ENCODE results near the gene SEC61A1.

SEC61A1 gene

GRCh38 chr3:128014548-128014947 lies 37.7 kb upstream of the SEC61A1 start:
- Histone ChIP-seq H3K4me2 (ENCODE audit: insufficient read depth, low read length, poor library complexity, severe bottlenecking) (no peak overlapping the region), H2BK12ac (ENCODE audit: low read length) (no peak overlapping the region), H2AFZ (ENCODE audit: low read length) (no peak overlapping the region), H3K4ac (ENCODE audit: low read length) (no peak overlapping the region), H3K79me1 (ENCODE audit: low read depth, low read length) (no peaks in the 10 kb centered on the region), H2BK15ac (ENCODE audit: low read length) (no peak overlapping the region), H3K4me3 (ENCODE audit: low read length in 2 of 2) (no peak overlapping the region), H4K91ac (ENCODE audit: low read depth, low read length, poor library complexity) (no peak overlapping the region), H3K27me3 (ENCODE audit: control insufficient read depth in 3 of 3, insufficient read depth in 3 of 3, low read depth in 1 of 3, low read length in 3 of 3) (no peaks in the 10 kb centered on the region), H2BK120ac (ENCODE audit: low read depth, low read length) (no peak overlapping the region), H2AK5ac (ENCODE audit: low read depth, low read length) (no peak overlapping the region), H3K9me3 (replicated peaks in 1 of 2; ENCODE audit: control insufficient read depth in 2 of 2, insufficient read depth in 1 of 2, low read depth in 1 of 2, low read length in 2 of 2) (no peaks in the 10 kb centered on the region), H3K18ac (ENCODE audit: low read length) (no peak overlapping the region), H4K8ac (ENCODE audit: low read depth, low read length) (no peak overlapping the region), H2BK5ac (ENCODE audit: low read length) (no peak overlapping the region), H3K9ac (ENCODE audit: low read depth, low read length, poor library complexity) (no peak overlapping the region), H3K23ac (ENCODE audit: low read depth, low read length, poor library complexity) (no peak overlapping the region), H3K36me3 (replicated peaks in 1 of 2; ENCODE audit: control insufficient read depth in 2 of 2, insufficient read depth in 2 of 2, low read length in 2 of 2) (no peaks in the 10 kb centered on the region), H3K4me1 (ENCODE audit: control insufficient read depth in 2 of 2, insufficient read depth in 1 of 2, low read depth in 1 of 2, low read length in 2 of 2) (peaks cover 0 to 1% of the 10 kb centered on the region in 2 donors), H3K27ac (replicated peaks; ENCODE audit: low read length) (no peak overlapping the region), H3K14ac (ENCODE audit: low read length) (no peak overlapping the region)
- DNase-seq (ENCODE audit: low spot score), result no peak
- WGBS, 2 donors (ENCODE audit: extremely low coverage in 2 of 2, insufficient read length in 2 of 2, insufficient replicate concordance in 1 of 2), result no CpG with 5 or more reads among the region's 3 CpGs

GRCh38 chr3:128016502-128016901 lies 35.7 kb upstream of the SEC61A1 start:
- Histone ChIP-seq H2BK5ac (ENCODE audit: low read length) (no peak overlapping the region), H2BK12ac (ENCODE audit: low read length) (no peak overlapping the region), H3K27me3 (ENCODE audit: control insufficient read depth in 3 of 3, insufficient read depth in 3 of 3, low read depth in 1 of 3, low read length in 3 of 3) (no peaks in the 10 kb centered on the region), H3K27ac (replicated peaks; ENCODE audit: low read length) (no peak overlapping the region), H3K9me3 (replicated peaks in 1 of 2; ENCODE audit: control insufficient read depth in 2 of 2, insufficient read depth in 1 of 2, low read depth in 1 of 2, low read length in 2 of 2) (no peaks in the 10 kb centered on the region), H2BK15ac (ENCODE audit: low read length) (no peak overlapping the region), H3K9ac (ENCODE audit: low read depth, low read length, poor library complexity) (no peak overlapping the region), H2AK5ac (ENCODE audit: low read depth, low read length) (no peak overlapping the region), H2BK120ac (ENCODE audit: low read depth, low read length) (no peak overlapping the region), H3K4me1 (ENCODE audit: control insufficient read depth in 2 of 2, insufficient read depth in 1 of 2, low read depth in 1 of 2, low read length in 2 of 2) (no peaks in the 10 kb centered on the region), H4K91ac (ENCODE audit: low read depth, low read length, poor library complexity) (no peak overlapping the region), H3K4ac (ENCODE audit: low read length) (no peak overlapping the region), H2AFZ (ENCODE audit: low read length) (no peak overlapping the region), H3K18ac (ENCODE audit: low read length) (no peak overlapping the region), H3K36me3 (replicated peaks in 1 of 2; ENCODE audit: control insufficient read depth in 2 of 2, insufficient read depth in 2 of 2, low read length in 2 of 2) (no peaks in the 10 kb centered on the region), H4K8ac (ENCODE audit: low read depth, low read length) (no peak overlapping the region), H3K79me1 (ENCODE audit: low read depth, low read length) (no peaks in the 10 kb centered on the region), H3K14ac (ENCODE audit: low read length) (no peak overlapping the region), H3K4me3 (ENCODE audit: low read length in 2 of 2) (no peak overlapping the region), H3K4me2 (ENCODE audit: insufficient read depth, low read length, poor library complexity, severe bottlenecking) (no peak overlapping the region), H3K23ac (ENCODE audit: low read depth, low read length, poor library complexity) (no peak overlapping the region)
- no peak for DNase-seq (ENCODE audit: low spot score)
- no CpG with 5 or more reads among the region's 1 CpG for WGBS, 2 donors (ENCODE audit: extremely low coverage in 2 of 2, insufficient read length in 2 of 2, insufficient replicate concordance in 1 of 2)

GRCh38 chr3:128021768-128022372 lies 30.4 kb upstream of the SEC61A1 start:
- Histone ChIP-seq H3K4me1 (ENCODE audit: control insufficient read depth in 2 of 2, insufficient read depth in 1 of 2, low read depth in 1 of 2, low read length in 2 of 2) (no peaks in the 10 kb centered on the region), H3K4me3 (ENCODE audit: low read length in 2 of 2) (no peak overlapping the region), H3K27ac (replicated peaks; ENCODE audit: low read length) (no peak overlapping the region), H2AFZ (ENCODE audit: low read length) (no peak overlapping the region), H2BK120ac (ENCODE audit: low read depth, low read length) (no peak overlapping the region), H2BK15ac (ENCODE audit: low read length) (no peak overlapping the region), H3K23ac (ENCODE audit: low read depth, low read length, poor library complexity) (peak overlapping the region; percentile 32), H3K4ac (ENCODE audit: low read length) (no peak overlapping the region), H3K79me1 (ENCODE audit: low read depth, low read length) (no peaks in the 10 kb centered on the region), H2BK12ac (ENCODE audit: low read length) (no peak overlapping the region), H3K27me3 (ENCODE audit: control insufficient read depth in 3 of 3, insufficient read depth in 3 of 3, low read depth in 1 of 3, low read length in 3 of 3) (peaks cover 0 to 6% (median 0%) of the 10 kb centered on the region in 3 experiments), H2AK5ac (ENCODE audit: low read depth, low read length) (no peak overlapping the region), H3K14ac (ENCODE audit: low read length) (no peak overlapping the region), H2BK5ac (ENCODE audit: low read length) (no peak overlapping the region), H3K4me2 (ENCODE audit: insufficient read depth, low read length, poor library complexity, severe bottlenecking) (no peak overlapping the region), H4K91ac (ENCODE audit: low read depth, low read length, poor library complexity) (no peak overlapping the region), H3K18ac (ENCODE audit: low read length) (no peak overlapping the region), H3K9ac (ENCODE audit: low read depth, low read length, poor library complexity) (no peak overlapping the region), H4K8ac (ENCODE audit: low read depth, low read length) (no peak overlapping the region), H3K9me3 (replicated peaks in 1 of 2; ENCODE audit: control insufficient read depth in 2 of 2, insufficient read depth in 1 of 2, low read depth in 1 of 2, low read length in 2 of 2) (no peaks in the 10 kb centered on the region), H3K36me3 (replicated peaks in 1 of 2; ENCODE audit: control insufficient read depth in 2 of 2, insufficient read depth in 2 of 2, low read length in 2 of 2) (no peaks in the 10 kb centered on the region)
- DNase-seq (ENCODE audit: low spot score), result no peak
- whole genome bisulfite sequencing, 2 donors (ENCODE audit: extremely low coverage in 2 of 2, insufficient read length in 2 of 2, insufficient replicate concordance in 1 of 2), result no CpG with 5 or more reads among the region's 10 CpGs

GRCh38 chr3:128033102-128033501 lies 19.1 kb upstream of the SEC61A1 start:
- no peak overlapping the region for H4K8ac ChIP-seq (ENCODE audit: low read depth, low read length)
- H3K9me3 ChIP-seq (replicated peaks in 1 of 2; ENCODE audit: control insufficient read depth in 2 of 2, insufficient read depth in 1 of 2, low read depth in 1 of 2, low read length in 2 of 2), result no peaks in the 10 kb centered on the region
- no peak overlapping the region for H3K4me3 ChIP-seq (ENCODE audit: low read length in 2 of 2)
- H2AFZ ChIP-seq (ENCODE audit: low read length), result no peak overlapping the region
- no peak overlapping the region for H3K18ac ChIP-seq (ENCODE audit: low read length)
- H3K9ac ChIP-seq (ENCODE audit: low read depth, low read length, poor library complexity), result no peak overlapping the region
- no peak overlapping the region for H2BK15ac ChIP-seq (ENCODE audit: low read length)
- H3K4ac ChIP-seq (ENCODE audit: low read length), result no peak overlapping the region
- H2BK120ac ChIP-seq (ENCODE audit: low read depth, low read length), result no peak overlapping the region
- H3K27me3 ChIP-seq (ENCODE audit: control insufficient read depth in 3 of 3, insufficient read depth in 3 of 3, low read depth in 1 of 3, low read length in 3 of 3), result peaks cover 0 to 7% (median 0%) of the 10 kb centered on the region in 3 experiments
- no peak for DNase-seq (ENCODE audit: low spot score)
- no peak overlapping the region for H3K14ac ChIP-seq (ENCODE audit: low read length)
- no peak overlapping the region for H4K91ac ChIP-seq (ENCODE audit: low read depth, low read length, poor library complexity)
- H2AK5ac ChIP-seq (ENCODE audit: low read depth, low read length), result no peak overlapping the region
- H3K4me1 ChIP-seq (ENCODE audit: control insufficient read depth in 2 of 2, insufficient read depth in 1 of 2, low read depth in 1 of 2, low read length in 2 of 2), result no peaks in the 10 kb centered on the region
- no peak overlapping the region for H2BK12ac ChIP-seq (ENCODE audit: low read length)
- no peaks in the 10 kb centered on the region for H3K79me1 ChIP-seq (ENCODE audit: low read depth, low read length)
- no peak overlapping the region for H2BK5ac ChIP-seq (ENCODE audit: low read length)
- H3K36me3 ChIP-seq (replicated peaks in 1 of 2; ENCODE audit: control insufficient read depth in 2 of 2, insufficient read depth in 2 of 2, low read length in 2 of 2), result peaks cover 0 to 1% of the 10 kb centered on the region in 2 donors
- H3K4me2 ChIP-seq (ENCODE audit: insufficient read depth, low read length, poor library complexity, severe bottlenecking), result no peak overlapping the region
- no peak overlapping the region for H3K27ac ChIP-seq (replicated peaks; ENCODE audit: low read length)
- no peak overlapping the region for H3K23ac ChIP-seq (ENCODE audit: low read depth, low read length, poor library complexity)

Data from neuronal stem cell (in vitro differentiated cells).